Measurements from ENCODE around the gene DNPH1.

GRCh38 chr6:43268355-43268700 is 39.0 kb upstream of the DNPH1 start:
- no peak for TF ChIP-seq CTCF (IDR thresholded peaks at IDR 0.05)
- TF ChIP-seq POLR2A (IDR thresholded peaks at IDR 0.05) = no peak

All from esophagus squamous epithelium (tissue), 4 donors.